A549 (cell line): ENCODE data around the gene CD8B. TPM values are rescaled to one million over a fixed set of nuclear protein-coding genes. Genes with fewer than 3 reads are reported as not detected.

Experiments
- ATAC-seq, 2 experiments: fragments of 200-7000 bp in 1 of 2; fragments of >200 bp in 1 of 2; cut with Nextera tagmentation in 1 of 2; cut with Tn5 transposase in 1 of 2; 3 replicates each; pipeline versions ENCODE4 v1.8.0 to v1.9.1; 2018 to 2020; ENCODE audit warnings: mild to moderate bottlenecking in 1 of 2, moderate library complexity in 1 of 2
- CTCF ChIA-PET: fragments of 300-600 bp; sonication (Branson Sonifier 250); formaldehyde crosslinking; extraction: SDS; loops from one replicate; lab custom pipeline; 2021; ENCODE audit warnings: antibody characterized with exemption, inconsistent platforms; lab: Yijun Ruan, JAX
- POLR2A ChIA-PET: fragments of 350-600 bp; formaldehyde crosslinking; extraction: SDS; loops from one replicate; lab custom pipeline; 2021; ENCODE audit warnings: antibody characterized with exemption, inconsistent platforms; lab: Yijun Ruan, JAX
- DNase-seq, 2 experiments: peaks; one replicate each; pipeline versions ENCODE4 v3.0.0 to v3.0.0-alpha.2; 2011 to 2016; ENCODE audit warnings: low read depth in 1 of 2, low spot score in 1 of 2
- FAIRE-seq: peaks from 2 replicates; lab custom pipeline; 2011; peaks lifted over from hg19 to GRCh38; lab: Jason Lieb, UNC
- H3K27ac ChIP-seq, 2 experiments: fragments of >200 bp; sonication (Bioruptor Twin); formaldehyde crosslinking; 3 replicates each; pipeline ENCODE4 v1.5.1; 2016 to 2017
- H3K4me1 ChIP-seq: fragments of >200 bp; sonication (Bioruptor Twin); formaldehyde crosslinking; 3 replicates; pipeline ENCODE4 v1.6.1; 2016
- H3K4me2 ChIP-seq: fragments of >200 bp; sonication (Bioruptor Twin); formaldehyde crosslinking; 3 replicates; pipeline ENCODE4 v1.6.1; 2016
- H3K4me3 ChIP-seq: fragments of >200 bp; sonication (Bioruptor Twin); formaldehyde crosslinking; 3 replicates; pipeline ENCODE4 v1.5.1; 2016
- H3K9me3 ChIP-seq: fragments of >200 bp; sonication (Bioruptor Twin); formaldehyde crosslinking; 3 replicates; pipeline ENCODE4 v1.6.1; 2016
- ATOH8 ChIP-seq: fragments of 250-450 bp; sonication (Bioruptor Pico); IDR thresholded peaks from 2 replicates; pipeline ENCODE4 v1.5.0; 2020; ENCODE audit warnings: low read depth, mild to moderate bottlenecking, moderate library complexity
- BCL3 ChIP-seq: fragments of >200 bp; sonication (Bioruptor Twin); formaldehyde crosslinking; IDR thresholded peaks from 3 replicates; pipeline ENCODE4 v1.6.1; 2016
- CBX2 ChIP-seq: fragments of 200-600 bp; sonication (generic); IDR thresholded peaks from 2 replicates; pipeline ENCODE4 v1.6.1; 2016; ENCODE audit warnings: low read depth, mild to moderate bottlenecking, borderline replicate concordance
- CBX8 ChIP-seq: fragments of 200-600 bp; sonication (generic); IDR thresholded peaks from 2 replicates; pipeline ENCODE4 v1.6.1; 2016
- E2F6 ChIP-seq: IDR thresholded peaks from 2 replicates; pipeline ENCODE4 v1.6.1; 2012; ENCODE audit warnings: low read depth, borderline replicate concordance
- EHMT2 ChIP-seq: fragments of 200-600 bp; sonication (generic); IDR thresholded peaks from 2 replicates; pipeline ENCODE4 v1.6.1; 2016; ENCODE audit warnings: antibody characterized with exemption, low read depth, mild to moderate bottlenecking, moderate library complexity
- ESRRA ChIP-seq: fragments of 150-350 bp; IDR thresholded peaks from 2 replicates; pipeline ENCODE4 v1.6.1; 2014; ENCODE audit warnings: mild to moderate bottlenecking, low read length, borderline replicate concordance
- FOSB ChIP-seq: fragments of 250-450 bp; sonication (Bioruptor Pico); IDR thresholded peaks from 2 replicates; pipeline ENCODE4 v1.5.0; 2020; ENCODE audit warnings: mild to moderate bottlenecking, moderate library complexity
- GATA3 ChIP-seq: IDR thresholded peaks from 2 replicates; pipeline ENCODE4 v1.6.1; 2012; ENCODE audit warnings: borderline replicate concordance
- HOXB5 ChIP-seq: fragments of 250-450 bp; sonication (Bioruptor Pico); IDR thresholded peaks from 2 replicates; pipeline ENCODE4 v1.5.0; 2020; ENCODE audit warnings: mild to moderate bottlenecking, moderate library complexity
- JUNB ChIP-seq: fragments of >200 bp; sonication (Bioruptor Twin); formaldehyde crosslinking; IDR thresholded peaks from 2 replicates; pipeline ENCODE4 v1.6.1; 2016
- KDM5A ChIP-seq: fragments of 200-600 bp; sonication (generic); IDR thresholded peaks from 2 replicates; pipeline ENCODE4 v1.6.1; 2016; ENCODE audit warnings: antibody characterized with exemption, mild to moderate bottlenecking
- MAFK ChIP-seq: fragments of 450-650 bp; IDR thresholded peaks from 2 replicates; pipeline ENCODE4 v1.6.1; 2014; ENCODE audit not compliant: partially characterized antibody
- MYC ChIP-seq: IDR thresholded peaks from 2 replicates; pipeline ENCODE4 v1.6.1; 2012; ENCODE audit warnings: mild to moderate bottlenecking, inconsistent platforms, low read length, improper control_type of control experiment, borderline replicate concordance
- NFE2L2 ChIP-seq: fragments of 150-350 bp; conservative IDR thresholded peaks from 2 replicates; pipeline ENCODE4 v1.6.1; 2014; ENCODE audit warnings: low read length
- NPAS2 ChIP-seq: fragments of 250-450 bp; sonication (Bioruptor Pico); IDR thresholded peaks from 2 replicates; pipeline ENCODE4 v1.8.0; 2022; ENCODE audit warnings: mild to moderate bottlenecking, moderate library complexity, borderline replicate concordance
- NR3C1 ChIP-seq: fragments of >200 bp; sonication (Bioruptor Twin); formaldehyde crosslinking; IDR thresholded peaks from 3 replicates; pipeline ENCODE4 v1.6.1; 2017
- PHF8 ChIP-seq: fragments of 200-600 bp; sonication (generic); IDR thresholded peaks from 2 replicates; pipeline ENCODE4 v1.6.1; 2016; ENCODE audit warnings: low read depth, mild to moderate bottlenecking, antibody characterized with exemption, moderate library complexity, borderline replicate concordance
- POLR2AphosphoS2 ChIP-seq: conservative IDR thresholded peaks from 2 replicates; pipeline ENCODE4 v1.6.1; 2012; ENCODE audit warnings: low read length, improper control_type of control experiment, inconsistent platforms
- SMC3 ChIP-seq: fragments of >200 bp; sonication (Bioruptor Twin); formaldehyde crosslinking; IDR thresholded peaks from 3 replicates; pipeline ENCODE4 v1.6.1; 2018; ENCODE audit warnings: inconsistent platforms
- SREBF2 ChIP-seq: fragments of 450-650 bp; IDR thresholded peaks from 2 replicates; pipeline ENCODE4 v1.6.1; 2014; ENCODE audit warnings: mild to moderate bottlenecking, moderate library complexity
- TFCP2L1 ChIP-seq: fragments of 250-450 bp; sonication (Bioruptor Pico); IDR thresholded peaks from 2 replicates; pipeline ENCODE4 v1.5.0; 2021; ENCODE audit warnings: mild to moderate bottlenecking
- ZFP36 ChIP-seq: fragments of 450-650 bp; IDR thresholded peaks from 2 replicates; pipeline ENCODE4 v1.6.1; 2014; ENCODE audit warnings: borderline replicate concordance; ENCODE audit not compliant: partially characterized antibody
- ZSCAN20 ChIP-seq: fragments of 250-450 bp; sonication (Bioruptor Pico); IDR thresholded peaks from 2 replicates; pipeline ENCODE4 v1.8.0; 2022; ENCODE audit warnings: mild to moderate bottlenecking, moderate library complexity
- WGBS: methylation state at CpG from one replicate; pipeline ENCODE4 v1.1.6; 2017; ENCODE audit errors: missing lambda C conversion rate; 5-methylcytosine and 5-hydroxymethylcytosine counted together
- polyA plus RNA-seq, 4 experiments: library from polyadenylated mRNA; depleted of rRNA in 3 of 4; stranded (reverse); fragments of >200 nt; fragmentation: RNase III in 1 of 4; extraction: RNeasy Plus Mini Kit Qiagen cat#74134 plus additional on column Dnase treatment in 1 of 4; gene quantifications; 2 replicates in 3 of 4; 3 replicates in 1 of 4; pipeline ENCODE4 v1.2.3, GENCODE V29; 2011 to 2017

Gene CD8B
- polyA plus RNA-seq, 2 of the 4 experiments (the other 2 are of a cell fraction), result not detected

- no peak for FAIRE-seq
- H3K9me3 ChIP-seq, result no peaks in the 10 kb centered on the region
- H3K4me3 ChIP-seq, result no peak overlapping the region
- H3K4me2 ChIP-seq, result no peak overlapping the region
- ChIA-PET CTCF (interaction anchor here (1.5 kb wide), 1 partner anchor 23 kb away, joined by 3 read pairs; no protein-coding TSS in a partner anchor), POLR2A (no interaction called here)
- peaks cover 15% of the 10 kb centered on the region; the same call in 2 of the 3 replicates for H3K4me1 ChIP-seq
- WGBS, result 90% methylated on average over 9 of the region's 9 CpGs
- no peak for ATAC-seq
- no peak for DNase-seq
- no peak overlapping the region for H3K27ac ChIP-seq
- no peak for TF ChIP-seq CBX2
- no peak for TF ChIP-seq MYC
- TF ChIP-seq EHMT2, result no peak
- TF ChIP-seq ATOH8 (CRISPR knock-in tag), result no peak
- no peak for TF ChIP-seq FOSB (CRISPR knock-in tag)
- no peak for TF ChIP-seq JUNB
- no peak for TF ChIP-seq ZSCAN20
- TF ChIP-seq BCL3, result no peak
Observed at GRCh38 chr2:86785456-86785855, 76.2 kb downstream of the CD8B start.

DNA sequence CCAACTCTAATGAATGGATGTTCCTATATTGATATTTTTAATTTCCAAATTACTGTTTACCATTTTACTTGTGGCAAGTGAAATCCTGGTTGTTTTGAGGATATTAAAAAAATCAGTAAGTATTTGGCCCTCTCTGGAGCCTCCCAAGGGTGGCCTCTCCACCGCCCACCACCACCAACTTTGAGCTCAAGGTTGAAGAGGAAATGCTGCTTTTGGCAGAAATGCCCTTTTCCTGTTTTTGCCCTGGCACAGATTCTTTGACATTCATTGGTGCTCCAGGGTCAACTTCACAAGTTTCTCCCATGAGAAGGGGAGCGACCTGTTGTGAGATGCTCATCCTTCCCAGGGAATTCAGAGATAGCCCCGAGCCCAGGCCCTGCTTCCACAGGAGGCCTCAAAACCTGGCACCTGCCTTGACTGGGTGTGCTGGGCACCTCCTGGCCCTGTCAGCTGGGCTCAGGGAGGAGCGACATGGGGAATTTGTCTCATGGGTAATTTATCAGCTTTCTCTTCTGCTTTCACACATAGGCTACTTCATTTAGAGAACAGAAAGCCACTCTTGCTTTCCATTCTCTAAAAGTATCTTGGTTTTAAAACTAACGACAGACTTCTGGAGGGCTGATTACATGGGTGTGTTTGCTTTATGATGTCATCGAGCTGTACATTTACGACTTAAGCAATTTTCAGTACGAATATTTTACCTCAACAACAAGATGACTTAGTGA is 77.9 kb downstream of the CD8B start:
- no peak overlapping the region for H3K4me2 ChIP-seq
- DNase-seq (no peak), FAIRE-seq (no peak), ATAC-seq (no peak)
- H3K27ac ChIP-seq, result no peak overlapping the region
- no peaks in the 10 kb centered on the region for H3K9me3 ChIP-seq
- TF ChIP-seq NPAS2 (no peak), ZFP36 (no peak), PHF8 (no peak), SMC3 (no peak), TFCP2L1 (CRISPR knock-in tag) (no peak), MAFK (no peak), HOXB5 (no peak), MYC (no peak), CBX8 (no peak), POLR2AphosphoS2 (no peak), KDM5A (no peak), E2F6 (no peak), NR3C1 (no peak), ESRRA (no peak), NFE2L2 (no peak), GATA3 (no peak), EHMT2 (no peak), SREBF2 (no peak)
- CTCF ChIA-PET, result interaction anchor here (1.0 to 1.5 kb wide), 2 partner anchors 18 to 23 kb away, joined by 3 to 5 read pairs; no protein-coding TSS in a partner anchor
- POLR2A ChIA-PET, result no interaction called here
- H3K4me1 ChIP-seq, result no peaks in the 10 kb centered on the region
- no peak overlapping the region for H3K4me3 ChIP-seq
- whole genome bisulfite sequencing, result 63% methylated on average over 8 of the region's 8 CpGs
